GM23248 (cell line): ENCODE measurements around the gene OR5K1. TPM values are rescaled to one million over a fixed set of nuclear protein-coding genes. Genes with fewer than 3 reads are reported as not detected.

Experiments
- DNase-seq: peaks from one replicate; pipeline ENCODE4 v3.0.0-alpha.2; 2015
- H2AFZ ChIP-seq: fragments of 200-600 bp; sonication (generic); 2 replicates; pipeline ENCODE4 v1.6.1; 2016; ENCODE audit warnings: antibody characterized with exemption
- H3F3A ChIP-seq: fragments of 200-600 bp; sonication (generic); 2 replicates; pipeline ENCODE4 v1.6.1; 2016; ENCODE audit warnings: mild to moderate bottlenecking, antibody characterized with exemption, mixed run types; ENCODE audit not compliant: insufficient read depth
- H3K27ac ChIP-seq: fragments of 200-600 bp; sonication (generic); 2 replicates; pipeline ENCODE4 v1.5.1; 2016; ENCODE audit warnings: mild to moderate bottlenecking
- H3K27me3 ChIP-seq: fragments of 200-600 bp; sonication (generic); replicated peaks from 2 replicates; pipeline ENCODE4 v1.6.1; 2016; ENCODE audit warnings: mild to moderate bottlenecking; ENCODE audit not compliant: insufficient read depth
- H3K36me3 ChIP-seq: fragments of 200-600 bp; sonication (generic); 2 replicates; pipeline ENCODE4 v1.6.1; 2016; ENCODE audit warnings: low read depth, mild to moderate bottlenecking
- H3K4me1 ChIP-seq: fragments of 200-600 bp; sonication (generic); 2 replicates; pipeline ENCODE4 v1.6.1; 2016; ENCODE audit warnings: mild to moderate bottlenecking; ENCODE audit not compliant: insufficient read depth
- H3K4me2 ChIP-seq: fragments of 200-600 bp; sonication (generic); one replicate; pipeline ENCODE4 v1.6.1; 2016; ENCODE audit warnings: mild to moderate bottlenecking; ENCODE audit not compliant: unreplicated experiment
- H3K4me3 ChIP-seq: fragments of 200-600 bp; sonication (generic); 2 replicates; pipeline ENCODE4 v1.5.1; 2016; ENCODE audit warnings: mild to moderate bottlenecking
- H3K79me2 ChIP-seq: fragments of 200-600 bp; sonication (generic); 2 replicates; pipeline ENCODE4 v1.6.1; 2016; ENCODE audit warnings: mild to moderate bottlenecking; ENCODE audit not compliant: insufficient read depth
- H3K9ac ChIP-seq: fragments of 200-600 bp; sonication (generic); 2 replicates; pipeline ENCODE4 v1.6.1; 2016; ENCODE audit warnings: mild to moderate bottlenecking
- H3K9me2 ChIP-seq: fragments of 200-600 bp; sonication (generic); 2 replicates; pipeline ENCODE4 v1.6.1; 2016; ENCODE audit warnings: mixed run types, mild to moderate bottlenecking, moderate library complexity; ENCODE audit not compliant: insufficient read depth
- H3K9me3 ChIP-seq: fragments of 200-600 bp; sonication (generic); one replicate; pipeline ENCODE4 v1.6.1; 2017; ENCODE audit warnings: low read depth
- H4K20me1 ChIP-seq: fragments of 200-600 bp; sonication (generic); 2 replicates; pipeline ENCODE4 v1.6.0; 2016; ENCODE audit not compliant: insufficient read depth
- EZH2 ChIP-seq: fragments of 200-600 bp; sonication (generic); IDR thresholded peaks from 2 replicates; pipeline ENCODE4 v1.6.1; 2018; ENCODE audit warnings: antibody characterized with exemption, mild to moderate bottlenecking; ENCODE audit not compliant: insufficient read depth, poor library complexity, severe bottlenecking
- EZH2phosphoT487 ChIP-seq: fragments of 200-600 bp; sonication (generic); IDR thresholded peaks from 2 replicates; pipeline ENCODE4 v1.6.1; 2018; ENCODE audit warnings: antibody characterized with exemption, moderate library complexity, mild to moderate bottlenecking, low read depth; ENCODE audit not compliant: insufficient read depth
- WGBS, 2 experiments: methylation state at CpG; one replicate each; pipeline ENCODE4 v1.1.6; 2015 to 2017; ENCODE audit warnings: low lambda C conversion rate in 2 of 2, low coverage in 1 of 2; ENCODE audit errors: missing lambda C conversion rate in 2 of 2; 5-methylcytosine and 5-hydroxymethylcytosine counted together
- in situ Hi-C: fragments of 300-500 bp; cut with MboI; formaldehyde crosslinking; loops from 2 replicates; pipeline ENCODE4 v1.15.0; 2020
- polyA plus RNA-seq: library from polyadenylated mRNA; unstranded; fragments of >200 nt; fragmentation: Nextera tagmentation; extraction: Ambion mirVana; gene quantifications from 2 replicates; pipeline ENCODE4 v1.2.1, GENCODE V29; 2016
- total RNA-seq: library from RNA; depleted of rRNA; stranded (reverse); fragments of >200 nt; shearing (Covaris generic); gene quantifications from 2 replicates; pipeline ENCODE4 v1.2.3, GENCODE V29; 2014; rRNA removed

Gene OR5K1
- total RNA-seq (not detected in 2 replicates), polyA plus RNA-seq (not detected in 2 replicates)

DNA sequence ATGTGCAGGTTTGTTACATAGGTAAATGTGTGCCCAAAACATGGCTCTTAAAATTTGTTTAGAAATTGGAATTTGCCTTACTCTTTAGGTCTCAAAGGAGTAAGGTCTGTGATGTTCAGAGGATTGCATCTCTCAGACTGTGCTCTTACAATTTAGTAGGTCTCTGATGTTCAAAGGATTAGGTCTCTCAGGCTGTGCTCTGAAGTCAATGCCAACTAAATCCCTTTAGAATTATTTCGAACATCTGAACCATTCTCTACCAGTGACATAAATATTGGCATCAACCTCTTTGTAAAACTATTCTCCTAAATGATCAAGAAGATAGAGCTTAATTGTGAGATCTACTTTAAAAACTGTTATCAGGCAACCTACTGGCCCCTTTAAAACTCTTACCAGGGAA is at the start of gene OR5K1:
OR5K1 (plus strand) TSS at position 301 of the 400 bp plus-strand sequence. CDS start 6,376 bp downstream, outside the sequence.
- Histone ChIP-seq H3K27ac (no peak within 1 kb of the TSS), H3K4me1 (no peaks in the 10 kb centered on the region), H3K4me3 (no peak within 1 kb of the TSS), H3K9ac (no peak within 1 kb of the TSS), H3K27me3 (no peaks in the 10 kb centered on the region), H3K4me2 (no peak within 1 kb of the TSS), H3K36me3 (no peaks in the 10 kb centered on the region), H3F3A (no peaks in the 10 kb centered on the region), H2AFZ (no peak within 1 kb of the TSS), H3K79me2 (no peaks in the 10 kb centered on the region), H4K20me1 (no peaks in the 10 kb centered on the region), H3K9me3 (no peaks in the 10 kb centered on the region), H3K9me2 (no peaks in the 10 kb centered on the region)
- in situ Hi-C loops, result no loop called here
- DNase-seq, result no peak
- TF ChIP-seq EZH2phosphoT487 (no peak), EZH2 (no peak)
- 10 to 13% methylated on average over 1 of the region's 1 CpG for WGBS, 2 experiments

GRCh38 chr3:98432575-98432974 is 30.4 kb upstream of the OR5K1 start:
- Histone ChIP-seq H3K27ac (no peak overlapping the region), H4K20me1 (no peaks in the 10 kb centered on the region), H3K4me1 (no peaks in the 10 kb centered on the region), H3K27me3 (no peaks in the 10 kb centered on the region), H3K4me3 (no peak overlapping the region), H2AFZ (no peak overlapping the region), H3K9me3 (peaks cover 12% of the 10 kb centered on the region), H3F3A (no peaks in the 10 kb centered on the region), H3K9me2 (no peaks in the 10 kb centered on the region), H3K9ac (no peak overlapping the region), H3K79me2 (no peaks in the 10 kb centered on the region), H3K4me2 (no peak overlapping the region), H3K36me3 (no peaks in the 10 kb centered on the region)
- in situ Hi-C loops, result no loop called here
- TF ChIP-seq EZH2 (no peak), EZH2phosphoT487 (no peak)
- no peak for DNase-seq

DNA sequence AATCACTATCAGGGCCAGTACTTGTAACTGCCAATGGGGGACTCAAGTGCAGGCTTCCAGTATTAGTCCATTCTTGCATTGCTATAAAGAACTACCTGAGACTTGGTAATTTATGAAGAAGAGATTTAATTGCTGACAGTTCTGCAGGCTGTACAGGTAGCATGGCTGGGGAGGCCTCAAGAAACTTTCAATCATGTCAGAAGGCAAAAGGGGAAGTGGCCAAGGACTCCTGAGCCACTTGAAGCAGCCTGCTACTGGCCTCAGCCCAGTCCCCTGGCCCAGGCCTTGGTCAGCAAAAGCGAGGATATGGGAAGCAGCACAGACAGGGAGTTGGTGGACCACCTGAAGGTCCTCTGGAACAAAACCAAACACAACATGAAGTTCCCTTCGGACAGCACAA is 29.2 kb upstream of the OR5K1 start:
- WGBS, 2 experiments, result 0% methylated on average over 2 of the region's 2 CpGs
- Histone ChIP-seq H3K9ac (no peak overlapping the region), H3K27me3 (no peaks in the 10 kb centered on the region), H4K20me1 (no peaks in the 10 kb centered on the region), H3K9me3 (peaks cover 12% of the 10 kb centered on the region), H3K4me3 (no peak overlapping the region), H3K9me2 (no peaks in the 10 kb centered on the region), H3K79me2 (no peaks in the 10 kb centered on the region), H2AFZ (no peak overlapping the region), H3K36me3 (no peaks in the 10 kb centered on the region), H3F3A (no peaks in the 10 kb centered on the region), H3K4me1 (no peaks in the 10 kb centered on the region), H3K4me2 (no peak overlapping the region), H3K27ac (no peak overlapping the region)
- TF ChIP-seq EZH2phosphoT487, result no peak
- no peak for DNase-seq
- in situ Hi-C loops, result no loop called here

GRCh38 chr3:98434412-98434811 is 28.6 kb upstream of the OR5K1 start:
- Histone ChIP-seq H3K4me2 (no peak overlapping the region), H3F3A (no peaks in the 10 kb centered on the region), H4K20me1 (no peaks in the 10 kb centered on the region), H2AFZ (no peak overlapping the region), H3K27ac (no peak overlapping the region), H3K79me2 (no peaks in the 10 kb centered on the region), H3K9me2 (no peaks in the 10 kb centered on the region), H3K27me3 (no peaks in the 10 kb centered on the region), H3K9ac (no peak overlapping the region), H3K36me3 (no peaks in the 10 kb centered on the region), H3K4me1 (no peaks in the 10 kb centered on the region), H3K4me3 (no peak overlapping the region), H3K9me3 (peaks cover 12% of the 10 kb centered on the region)
- DNase-seq, result no peak
- in situ Hi-C loops, result no loop called here
- TF ChIP-seq EZH2 (no peak), EZH2phosphoT487 (no peak)
- 9 to 14% methylated on average over 4 of the region's 4 CpGs for whole genome bisulfite sequencing, 2 experiments

- H3K27ac ChIP-seq, result no peak overlapping the region
- H3K4me3 ChIP-seq, result no peak overlapping the region
- in situ Hi-C loops, result no loop called here
These were observed 22.7 kb upstream of the OR5K1 start for GRCh38 chr3:98440283-98440682.

More at GRCh38 chr3:98440283-98440682, 22.7 kb upstream of the OR5K1 start:
- TF ChIP-seq EZH2phosphoT487, result no peak
- no peak for TF ChIP-seq EZH2
- Histone ChIP-seq H3K4me1 (no peaks in the 10 kb centered on the region), H3K4me2 (no peak overlapping the region), H3K36me3 (no peaks in the 10 kb centered on the region), H3K9me2 (no peaks in the 10 kb centered on the region), H3K9ac (no peak overlapping the region), H4K20me1 (no peaks in the 10 kb centered on the region), H2AFZ (no peak overlapping the region), H3F3A (no peaks in the 10 kb centered on the region), H3K9me3 (no peaks in the 10 kb centered on the region), H3K27me3 (no peaks in the 10 kb centered on the region), H3K79me2 (no peaks in the 10 kb centered on the region)
- DNase-seq, result no peak
